Colonic mucosa (tissue), 4 donors: ENCODE measurements around the gene CLEC16A. TPM values are rescaled to one million over a fixed set of nuclear protein-coding genes. Genes with fewer than 3 reads are reported as not detected.

Experiments used
- DNase-seq: peaks from one replicate; pipeline ENCODE4 v3.0.0-alpha.2; 2020
- H3K27ac ChIP-seq: fragments of 200-600 bp; one replicate; pipeline ENCODE4 v1.8.0; 2021
- H3K27me3 ChIP-seq: fragments of 200-600 bp; one replicate; pipeline ENCODE4 v1.8.0; 2021
- H3K36me3 ChIP-seq: fragments of 200-600 bp; one replicate; pipeline ENCODE4 v1.8.0; 2021
- H3K4me1 ChIP-seq: fragments of 200-600 bp; one replicate; pipeline ENCODE4 v1.8.0; 2021; ENCODE audit warnings: mild to moderate bottlenecking
- H3K4me3 ChIP-seq: fragments of 200-600 bp; one replicate; pipeline ENCODE4 v1.8.0; 2021
- H3K9ac ChIP-seq, 2 donors: one replicate each; pipeline ENCODE4 v1.7.0; 2013; ENCODE audit warnings: control low read depth in 2 of 2, low read depth in 2 of 2, low read length in 2 of 2
- H3K9me3 ChIP-seq: fragments of 200-600 bp; one replicate; pipeline ENCODE4 v1.8.0; 2021
- intact Hi-C: fragments of 100-400 bp; cut with DNase I; formaldehyde crosslinking; loops from one replicate; pipeline ENCODE4 v1.14.1; 2022
- total RNA-seq, 2 donors: library from RNA; stranded (reverse); fragmentation: NEBNext Ultra II Directional in 1 of 2; extraction: Animal tissue kit (Norgen Biotek cat#: 25700) in 1 of 2; gene quantifications; one replicate each; pipeline ENCODE4 v1.2.1, GENCODE V29; 2021
- TF ChIP-seq, protein P1 (sequence below): fragments of 200-600 bp; IDR thresholded peaks from one replicate; pipeline ENCODE4 v1.8.0; 2022; ENCODE audit warnings: antibody characterized with exemption, mild to moderate bottlenecking
- donor health status: healthy.
- donor health status: DM: no; HTN: no; CAD: no.
- donor health status: DM: no; HTN: no; CAD: no.

The CLEC16A gene
- total RNA-seq, 2 donors from 2014 or later: 24.9 to 29.6 TPM

DNA sequence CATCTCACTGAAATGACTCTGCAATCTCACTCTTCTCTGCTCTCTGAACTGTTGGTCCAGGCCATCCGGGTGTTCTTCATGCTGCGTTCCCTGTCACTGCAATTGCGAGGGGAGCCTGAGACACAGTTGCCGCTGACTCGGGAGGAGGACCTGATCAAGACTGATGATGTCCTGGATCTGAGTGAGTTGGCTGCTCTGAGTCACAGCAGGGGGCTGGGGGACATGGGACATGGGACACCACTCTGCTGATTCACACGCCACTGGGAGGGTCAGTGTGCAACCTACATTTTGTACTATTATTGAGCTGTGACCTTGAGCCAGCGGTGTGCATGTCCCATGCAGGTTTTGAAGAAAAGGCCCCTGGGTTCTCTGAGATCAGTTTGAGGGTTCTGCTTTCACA lies 116.5 kb downstream of the CLEC16A start:
- no peaks in the 10 kb centered on the region for H3K9me3 ChIP-seq
- H3K27ac ChIP-seq: no peak overlapping the region
- no peak overlapping the region for H3K9ac ChIP-seq
- no peaks in the 10 kb centered on the region for H3K27me3 ChIP-seq
- no peak for DNase-seq
- TF ChIP-seq, protein P1, sequence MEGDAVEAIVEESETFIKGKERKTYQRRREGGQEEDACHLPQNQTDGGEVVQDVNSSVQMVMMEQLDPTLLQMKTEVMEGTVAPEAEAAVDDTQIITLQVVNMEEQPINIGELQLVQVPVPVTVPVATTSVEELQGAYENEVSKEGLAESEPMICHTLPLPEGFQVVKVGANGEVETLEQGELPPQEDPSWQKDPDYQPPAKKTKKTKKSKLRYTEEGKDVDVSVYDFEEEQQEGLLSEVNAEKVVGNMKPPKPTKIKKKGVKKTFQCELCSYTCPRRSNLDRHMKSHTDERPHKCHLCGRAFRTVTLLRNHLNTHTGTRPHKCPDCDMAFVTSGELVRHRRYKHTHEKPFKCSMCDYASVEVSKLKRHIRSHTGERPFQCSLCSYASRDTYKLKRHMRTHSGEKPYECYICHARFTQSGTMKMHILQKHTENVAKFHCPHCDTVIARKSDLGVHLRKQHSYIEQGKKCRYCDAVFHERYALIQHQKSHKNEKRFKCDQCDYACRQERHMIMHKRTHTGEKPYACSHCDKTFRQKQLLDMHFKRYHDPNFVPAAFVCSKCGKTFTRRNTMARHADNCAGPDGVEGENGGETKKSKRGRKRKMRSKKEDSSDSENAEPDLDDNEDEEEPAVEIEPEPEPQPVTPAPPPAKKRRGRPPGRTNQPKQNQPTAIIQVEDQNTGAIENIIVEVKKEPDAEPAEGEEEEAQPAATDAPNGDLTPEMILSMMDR: no peak
- intact Hi-C loops: no loop called here
- H3K4me3 ChIP-seq: no peak overlapping the region
- no peaks in the 10 kb centered on the region for H3K36me3 ChIP-seq
- peaks cover 2% of the 10 kb centered on the region for H3K4me1 ChIP-seq

GRCh38 chr16:11061629-11062270 lies 117.4 kb downstream of the CLEC16A start:
- Histone ChIP-seq H3K9ac (no peak overlapping the region), H3K27ac (no peak overlapping the region), H3K4me1 (peaks cover 2% of the 10 kb centered on the region), H3K4me3 (no peak overlapping the region), H3K9me3 (no peaks in the 10 kb centered on the region), H3K27me3 (no peaks in the 10 kb centered on the region), H3K36me3 (no peaks in the 10 kb centered on the region)
- TF ChIP-seq, protein P1: no peak
- DNase-seq: no peak
- intact Hi-C loops: no loop called here

DNA sequence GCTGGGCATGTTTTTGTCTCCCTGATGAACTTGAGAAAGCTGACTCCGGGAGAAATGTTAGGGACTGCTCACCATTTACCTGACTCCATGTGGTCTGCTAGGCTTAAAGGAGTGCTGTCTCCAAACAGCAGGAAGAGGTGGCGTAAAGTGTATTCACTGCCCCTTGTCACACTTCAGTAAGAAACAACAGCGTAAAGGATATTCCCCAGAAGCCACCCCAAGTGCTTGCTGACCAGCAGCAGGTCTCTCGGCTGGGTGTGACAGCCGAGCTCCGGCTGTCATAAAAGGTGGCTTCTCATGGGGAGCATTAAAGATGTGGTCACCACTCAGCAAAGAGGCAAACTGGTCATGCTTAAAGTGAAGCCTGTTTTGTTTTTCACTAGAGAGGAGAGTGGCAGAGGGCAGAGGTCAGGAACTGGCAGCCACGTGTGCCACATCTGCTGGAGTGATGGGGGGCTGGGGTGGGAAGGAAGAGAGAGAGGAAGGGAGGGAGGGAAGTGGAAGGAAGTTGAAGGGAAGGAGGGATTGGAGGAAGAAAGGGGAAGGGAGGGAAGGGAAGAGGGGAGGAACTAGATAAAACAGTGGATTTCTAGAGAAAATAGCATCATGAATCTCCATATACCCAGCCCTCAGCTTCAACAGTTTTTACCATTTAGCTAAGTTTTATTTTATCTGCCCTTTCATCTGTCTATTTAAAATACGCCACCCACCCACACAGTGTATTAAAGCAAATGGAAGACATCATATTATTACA lies 119.3 kb downstream of the CLEC16A start:
- DNase-seq: no peak
- Histone ChIP-seq H3K4me3 (no peak overlapping the region), H3K4me1 (no peaks in the 10 kb centered on the region), H3K27ac (no peak overlapping the region), H3K9me3 (no peaks in the 10 kb centered on the region), H3K27me3 (no peaks in the 10 kb centered on the region), H3K9ac (no peak overlapping the region), H3K36me3 (no peaks in the 10 kb centered on the region)
- TF ChIP-seq, protein P1: no peak
- intact Hi-C loops: no loop called here

DNA sequence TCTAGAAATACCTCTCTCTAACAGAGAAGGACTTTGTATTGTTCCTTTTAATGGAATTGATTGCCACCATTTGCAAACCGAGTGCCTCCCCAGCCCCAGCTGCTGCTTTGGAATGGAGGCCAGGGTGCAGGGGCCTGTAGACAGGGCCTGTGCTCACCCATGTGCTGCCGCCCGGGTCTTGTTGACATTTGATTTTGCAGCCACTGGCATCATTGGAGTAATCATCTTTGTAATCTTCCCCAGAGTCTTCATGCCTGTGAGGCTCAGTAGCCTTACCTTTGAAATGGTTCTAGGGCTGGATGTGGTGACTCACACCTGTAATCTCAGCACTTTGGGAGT lies 119.8 kb downstream of the CLEC16A start:
- no peaks in the 10 kb centered on the region for H3K36me3 ChIP-seq
- intact Hi-C loops: no loop called here
- H3K4me3 ChIP-seq: no peak overlapping the region

GRCh38 chr16:11064851-11065250 lies 120.5 kb downstream of the CLEC16A start:
- Histone ChIP-seq H3K27me3 (no peaks in the 10 kb centered on the region), H3K36me3 (no peaks in the 10 kb centered on the region), H3K9me3 (no peaks in the 10 kb centered on the region), H3K27ac (no peak overlapping the region), H3K4me1 (no peaks in the 10 kb centered on the region), H3K4me3 (no peak overlapping the region), H3K9ac (no peak overlapping the region)
- DNase-seq: no peak
- intact Hi-C loops: no loop called here
- TF ChIP-seq, protein P1: no peak

More for the DNA sequence above, 119.8 kb downstream of the CLEC16A start:
- no peak for DNase-seq
- Histone ChIP-seq H3K9ac (no peak overlapping the region), H3K4me1 (no peaks in the 10 kb centered on the region), H3K27ac (no peak overlapping the region), H3K9me3 (no peaks in the 10 kb centered on the region), H3K27me3 (no peaks in the 10 kb centered on the region)
- TF ChIP-seq, protein P1: no peak
